VCaP (cell line): Measurements from ENCODE around the gene DRD1.

Source experiments
- H3K27ac ChIP-seq: fragments of 450-650 bp; 2 replicates; pipeline ENCODE4 v1.5.1; 2017
- TF ChIP-seq, protein P1 (sequence below): fragments of 450-650 bp; conservative IDR thresholded peaks from 2 replicates; pipeline ENCODE4 v1.5.1; 2017; ENCODE audit warnings: mild to moderate bottlenecking, moderate library complexity

DRD1 gene

DNA sequence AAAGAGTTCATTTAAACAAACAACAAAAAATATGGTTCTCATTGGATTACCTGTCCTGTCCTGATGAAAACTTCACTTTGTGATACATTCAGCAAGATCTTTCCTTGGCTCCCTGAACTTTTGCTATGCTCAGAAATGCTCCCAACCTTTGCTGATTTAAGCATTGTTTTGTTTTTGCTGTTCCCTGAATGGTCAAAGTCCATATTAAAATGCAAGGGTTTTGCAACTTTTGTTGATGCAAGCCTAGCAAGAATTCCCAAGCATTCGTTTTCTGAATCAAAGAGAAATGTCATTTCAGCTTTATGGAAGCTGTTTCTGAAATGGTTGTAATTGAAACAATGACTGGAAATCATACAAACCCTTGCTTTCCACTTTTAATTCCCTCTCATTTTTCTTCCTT is 31.3 kb upstream of the DRD1 start:
- TF ChIP-seq, protein P1, sequence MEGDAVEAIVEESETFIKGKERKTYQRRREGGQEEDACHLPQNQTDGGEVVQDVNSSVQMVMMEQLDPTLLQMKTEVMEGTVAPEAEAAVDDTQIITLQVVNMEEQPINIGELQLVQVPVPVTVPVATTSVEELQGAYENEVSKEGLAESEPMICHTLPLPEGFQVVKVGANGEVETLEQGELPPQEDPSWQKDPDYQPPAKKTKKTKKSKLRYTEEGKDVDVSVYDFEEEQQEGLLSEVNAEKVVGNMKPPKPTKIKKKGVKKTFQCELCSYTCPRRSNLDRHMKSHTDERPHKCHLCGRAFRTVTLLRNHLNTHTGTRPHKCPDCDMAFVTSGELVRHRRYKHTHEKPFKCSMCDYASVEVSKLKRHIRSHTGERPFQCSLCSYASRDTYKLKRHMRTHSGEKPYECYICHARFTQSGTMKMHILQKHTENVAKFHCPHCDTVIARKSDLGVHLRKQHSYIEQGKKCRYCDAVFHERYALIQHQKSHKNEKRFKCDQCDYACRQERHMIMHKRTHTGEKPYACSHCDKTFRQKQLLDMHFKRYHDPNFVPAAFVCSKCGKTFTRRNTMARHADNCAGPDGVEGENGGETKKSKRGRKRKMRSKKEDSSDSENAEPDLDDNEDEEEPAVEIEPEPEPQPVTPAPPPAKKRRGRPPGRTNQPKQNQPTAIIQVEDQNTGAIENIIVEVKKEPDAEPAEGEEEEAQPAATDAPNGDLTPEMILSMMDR = no peak
- H3K27ac ChIP-seq = no peak overlapping the region

DNA sequence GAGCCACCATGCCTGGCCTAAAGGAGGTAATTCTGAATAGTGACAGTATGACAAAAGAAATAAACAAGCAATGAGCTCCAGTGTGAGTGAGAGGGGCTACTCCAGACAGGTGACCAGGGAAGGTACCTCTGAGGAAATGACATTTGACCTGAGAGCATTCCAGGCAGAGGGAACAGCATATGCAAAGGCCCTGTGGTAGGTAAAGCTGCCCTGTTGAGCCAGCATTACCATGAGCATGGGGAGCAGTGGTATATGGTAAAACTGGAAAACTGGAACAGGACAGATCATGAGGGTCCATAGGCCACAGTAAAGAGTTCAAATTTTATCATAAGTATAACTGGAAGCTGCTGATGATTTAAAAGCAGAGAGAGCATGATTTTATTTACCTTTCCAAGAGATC is 28.4 kb upstream of the DRD1 start:
- H3K27ac ChIP-seq = no peak overlapping the region
- TF ChIP-seq, protein P1 = no peak

DNA sequence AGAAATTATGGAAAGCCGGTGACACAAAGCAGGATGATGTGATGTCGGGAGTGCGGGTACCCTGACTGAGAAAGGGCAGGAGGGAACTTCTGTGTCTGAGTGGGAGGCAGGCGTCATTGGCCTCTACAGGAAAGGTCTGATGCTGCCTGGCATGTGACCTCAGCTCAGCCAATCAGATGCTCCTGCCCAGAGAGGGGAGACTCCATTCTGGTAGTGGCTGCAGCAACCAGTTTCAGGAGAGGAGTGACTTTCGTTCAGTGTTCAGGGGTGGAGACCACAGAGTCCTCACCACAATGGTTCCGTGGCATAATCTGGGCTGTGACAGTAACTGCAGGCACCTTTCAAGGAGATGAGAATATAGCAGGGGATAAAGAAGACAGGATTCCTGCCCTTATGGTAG is 27.6 kb upstream of the DRD1 start:
- TF ChIP-seq, protein P1 = no peak
- no peak overlapping the region for H3K27ac ChIP-seq

DNA sequence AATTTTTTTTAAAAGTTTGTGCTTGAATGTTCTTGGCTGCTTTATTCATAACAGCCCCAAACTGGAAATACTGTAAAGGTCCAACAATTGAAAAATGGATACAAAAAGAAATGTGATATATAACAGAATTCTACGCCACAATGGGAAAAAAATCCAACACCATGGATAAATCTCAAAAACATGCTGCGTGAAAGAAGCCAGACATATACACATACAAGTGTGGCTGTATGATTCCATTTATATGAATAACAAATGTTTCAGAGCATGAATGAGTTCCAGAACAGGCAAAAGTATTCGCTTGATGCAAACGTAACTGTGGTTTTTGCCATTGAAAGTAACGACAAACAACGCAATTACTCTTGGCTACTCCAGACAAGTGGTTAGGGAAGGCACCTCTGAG is 27.2 kb upstream of the DRD1 start:
- no peak overlapping the region for H3K27ac ChIP-seq
- TF ChIP-seq, protein P1 = no peak

DNA sequence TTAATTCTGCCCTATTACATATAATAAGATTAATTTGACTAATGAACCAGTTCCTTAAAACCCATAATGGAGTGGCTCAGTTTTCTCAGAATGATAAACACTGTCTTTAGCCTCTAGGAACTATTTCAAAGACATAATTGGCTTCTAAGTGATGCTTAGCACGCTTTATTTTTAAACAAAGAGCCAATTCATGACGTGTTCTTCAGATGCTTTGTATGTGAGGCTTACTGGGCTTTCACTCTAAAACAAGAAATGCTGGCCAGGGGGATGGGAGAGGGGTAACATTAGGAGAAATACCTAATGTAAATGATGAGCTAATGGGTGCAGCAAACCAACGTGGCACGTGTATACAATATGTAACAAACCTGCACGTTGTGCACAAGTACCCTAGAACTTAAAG is 26.8 kb upstream of the DRD1 start:
- TF ChIP-seq, protein P1 = no peak
- H3K27ac ChIP-seq = no peak overlapping the region

DNA sequence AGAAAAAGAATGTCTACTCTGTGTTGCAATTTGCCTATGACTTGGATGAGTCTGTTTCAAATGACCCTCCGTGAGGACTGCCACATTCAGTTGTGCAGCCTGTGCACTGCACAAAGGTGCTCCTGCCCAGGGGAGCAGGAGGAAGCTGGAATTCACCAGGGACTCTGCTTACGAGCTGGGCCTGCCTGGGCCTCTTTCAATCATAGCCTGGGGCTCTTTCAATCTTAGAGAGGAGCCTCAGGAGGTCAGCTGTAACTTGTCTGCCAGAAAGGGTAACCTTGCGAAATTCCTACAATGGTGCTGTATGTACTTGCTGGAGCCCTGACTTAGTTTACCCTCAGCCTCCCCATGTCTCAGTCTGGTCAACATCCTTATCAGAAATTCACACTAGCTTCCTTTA is 25.9 kb upstream of the DRD1 start:
- TF ChIP-seq, protein P1 = no peak
- no peak overlapping the region for H3K27ac ChIP-seq

DNA sequence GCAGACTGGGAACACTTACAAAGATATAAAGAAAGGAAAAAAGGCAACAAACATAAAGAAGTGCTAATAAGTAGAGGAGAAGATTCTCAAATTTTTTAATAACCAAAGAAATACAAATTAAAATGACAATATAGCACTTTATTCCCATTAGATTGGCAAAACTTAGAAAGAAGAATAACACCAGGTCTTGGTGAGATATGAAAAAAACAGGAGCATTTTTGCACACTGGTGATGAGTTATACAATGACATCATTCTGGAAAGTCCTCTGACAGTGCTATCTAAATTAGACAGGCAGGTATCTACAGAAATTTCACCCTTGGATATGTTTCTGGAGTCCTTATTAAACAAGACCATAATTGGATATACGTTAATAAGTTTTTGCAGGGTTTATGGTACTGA is 24.9 kb upstream of the DRD1 start:
- no peak overlapping the region for H3K27ac ChIP-seq
- TF ChIP-seq, protein P1 = no peak
